ENCODE results near the gene THBD.

THBD gene

GRCh38 chr20:23005776-23006175 lies 43.7 kb downstream of the THBD start:
- DNase-seq = no peak

DNA sequence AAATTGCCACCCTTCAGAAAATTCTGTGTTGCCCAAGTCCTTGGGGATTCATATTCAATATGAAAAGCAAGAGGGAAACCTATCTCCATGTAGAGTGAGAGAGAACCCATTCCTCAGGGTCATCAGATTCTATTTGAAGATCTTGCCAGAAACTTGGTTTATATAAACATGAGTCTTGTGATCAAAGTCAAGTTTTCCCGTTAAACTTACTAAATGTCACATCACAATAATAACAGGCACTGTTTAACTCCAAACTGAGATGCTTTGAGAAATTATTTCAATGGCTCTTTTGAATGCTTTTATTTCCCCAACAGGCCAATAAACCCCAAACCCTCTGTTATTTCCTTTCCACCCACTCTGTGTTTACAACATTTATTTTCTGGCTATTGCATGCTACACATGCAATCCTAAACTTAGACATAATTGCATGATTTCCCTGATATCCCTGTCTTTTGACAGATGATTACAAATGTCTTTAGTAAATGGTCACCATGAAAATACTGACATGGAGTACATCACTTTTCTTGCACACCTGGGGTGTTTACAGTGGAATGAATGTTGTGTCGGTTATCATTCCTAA lies 45.5 kb downstream of the THBD start:
- no peak for DNase-seq

DNA sequence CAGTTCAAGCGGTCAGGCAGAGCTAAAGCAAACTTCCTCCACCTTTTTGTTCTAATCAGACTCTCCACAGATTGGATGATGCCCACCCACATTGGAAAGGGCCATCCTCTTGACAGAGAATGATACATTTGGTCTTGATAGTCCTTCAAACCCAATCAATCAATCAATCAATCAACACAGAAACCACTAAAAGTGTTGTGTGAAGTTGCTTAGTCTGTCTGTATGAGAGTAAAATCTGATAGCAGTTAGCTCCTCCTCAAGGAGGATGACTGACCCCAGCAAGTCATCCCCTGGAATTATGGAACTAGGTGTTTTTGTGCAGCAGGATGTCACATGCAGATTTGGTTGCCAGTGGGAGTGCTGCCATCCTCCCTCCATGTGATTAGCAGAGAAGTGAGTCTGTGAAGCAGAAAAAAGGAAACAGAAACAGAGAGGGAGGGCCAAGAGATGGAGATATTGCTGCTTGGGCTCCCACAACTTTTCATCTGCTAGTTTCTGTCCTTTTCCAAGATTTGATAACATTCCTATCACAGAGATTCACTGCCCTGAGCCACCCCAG lies 46.3 kb downstream of the THBD start:
- DNase-seq = no peak

GRCh38 chr20:23002276-23002675 lies 47.2 kb downstream of the THBD start:
- no peak for DNase-seq

- DNase-seq = no peak
Measured at GRCh38 chr20:23000232-23000947, 49.1 kb downstream of the THBD start.

DNA sequence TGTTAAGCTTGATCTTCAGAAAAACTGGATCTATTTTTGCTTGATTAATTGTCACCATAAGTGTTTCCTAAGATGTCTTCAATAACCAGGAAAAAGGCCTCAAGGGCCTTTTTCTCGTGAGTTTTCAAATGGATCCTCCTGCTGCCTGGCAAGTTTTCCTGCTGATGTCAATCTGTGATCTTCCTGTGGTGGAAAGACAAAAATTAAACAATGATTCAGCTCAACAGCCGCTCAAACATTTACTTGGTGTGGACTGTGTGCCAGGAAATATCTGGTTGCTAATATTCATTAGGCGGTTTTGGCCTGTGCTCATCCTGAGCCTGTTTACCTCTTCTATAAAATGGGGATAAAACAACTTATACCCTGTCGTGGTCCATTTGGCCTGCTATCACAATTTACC lies 49.7 kb downstream of the THBD start:
- DNase-seq = no peak

DNA sequence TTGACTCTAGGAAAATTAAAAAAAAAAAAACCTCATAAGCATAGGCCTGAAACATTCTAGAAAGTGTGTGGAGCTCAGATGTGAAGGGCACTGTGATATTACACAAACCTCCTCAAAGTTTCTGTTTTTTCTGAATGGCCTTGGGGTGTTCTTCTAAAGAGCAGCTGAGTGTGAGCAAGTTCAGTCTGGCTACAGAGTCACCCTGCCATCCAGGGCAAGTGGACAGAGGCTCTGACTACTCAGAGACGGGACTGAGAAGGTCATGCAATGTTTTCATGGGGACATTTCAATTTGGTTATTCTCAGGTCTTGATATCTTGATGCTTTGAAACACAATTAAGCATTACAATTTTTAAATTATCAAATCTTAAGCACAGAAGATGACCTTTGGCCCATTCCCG lies 51.0 kb downstream of the THBD start:
- no peak for DNase-seq

DNA sequence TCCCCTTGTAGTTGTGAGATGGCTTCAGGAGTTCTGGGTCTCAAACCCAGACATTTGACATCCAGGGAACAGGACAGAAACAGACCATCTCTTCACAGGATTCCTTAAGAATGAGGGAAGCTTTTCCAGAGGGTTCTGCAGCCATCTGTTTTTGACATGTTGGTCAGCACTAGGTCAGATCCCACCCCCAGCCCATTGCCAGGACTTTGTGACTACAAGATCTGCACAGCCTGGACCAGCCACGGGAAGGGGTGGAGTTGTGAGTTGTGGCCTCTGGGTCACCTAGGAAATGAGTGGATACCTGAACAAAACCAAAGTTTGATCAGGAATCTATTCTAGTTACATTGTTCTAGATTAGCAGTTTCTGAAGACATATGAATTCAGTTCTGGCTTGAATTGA lies 53.5 kb downstream of the THBD start:
- no peak for DNase-seq
